Liver (tissue), 9 donors: ENCODE results near the gene GRK5. TPM values are rescaled to one million over a fixed set of nuclear protein-coding genes. Genes with fewer than 3 reads are reported as not detected.

Experiments
- DNase-seq: peaks from one replicate; pipeline ENCODE4 v3.0.0-alpha.2; 2017; ENCODE audit warnings: low spot score
- H3K27ac ChIP-seq, 2 donors: one replicate each; pipeline ENCODE4 v1.7.0; 2013; ENCODE audit warnings: inconsistent platforms in 2 of 2, low read length in 2 of 2, control low read depth in 1 of 2, low read depth in 1 of 2, mild to moderate bottlenecking in 1 of 2
- H3K27me3 ChIP-seq, 4 donors: one replicate each; pipeline versions ENCODE4 v1.6.1 to v1.7.0; 2013; ENCODE audit warnings: low read length in 3 of 4, inconsistent platforms in 1 of 4, mild to moderate bottlenecking in 1 of 4, moderate library complexity in 1 of 4; ENCODE audit not compliant: control insufficient read depth in 4 of 4, insufficient read depth in 4 of 4
- H3K36me3 ChIP-seq, 4 donors: one replicate each; pipeline versions ENCODE4 v1.6.1 to v1.7.0; 2013; ENCODE audit warnings: low read length in 3 of 4, mild to moderate bottlenecking in 3 of 4, low read depth in 1 of 4, moderate library complexity in 1 of 4; ENCODE audit not compliant: control insufficient read depth in 4 of 4, insufficient read depth in 3 of 4
- H3K4me1 ChIP-seq, 4 donors: one replicate each; pipeline versions ENCODE4 v1.6.1 to v1.7.0; 2013; ENCODE audit warnings: low read length in 3 of 4, mild to moderate bottlenecking in 3 of 4, moderate library complexity in 1 of 4; ENCODE audit not compliant: control insufficient read depth in 4 of 4, insufficient read depth in 4 of 4
- H3K4me3 ChIP-seq, 3 donors: one replicate each; pipeline versions ENCODE4 v1.6.1 to v1.7.0; 2013; ENCODE audit warnings: low read length in 3 of 3, control low read depth in 1 of 3, low read depth in 1 of 3, mild to moderate bottlenecking in 1 of 3
- H3K9ac ChIP-seq, 2 donors: one replicate each; pipeline ENCODE4 v1.7.0; 2013; ENCODE audit warnings: low read length in 2 of 2, mild to moderate bottlenecking in 2 of 2, moderate library complexity in 2 of 2, control low read depth in 1 of 2, low read depth in 1 of 2
- H3K9me3 ChIP-seq, 4 donors: one replicate each; pipeline versions ENCODE4 v1.6.1 to v1.7.0; 2013; ENCODE audit warnings: low read length in 3 of 4; ENCODE audit not compliant: control insufficient read depth in 4 of 4
- ATF3 ChIP-seq: IDR thresholded peaks from 2 replicates; pipeline ENCODE4 v1.6.1; 2016; ENCODE audit warnings: antibody characterized with exemption
- CTCF ChIP-seq: fragments of 150-350 bp; IDR thresholded peaks from 2 replicates; pipeline ENCODE4 v1.5.1; 2017; ENCODE audit warnings: improper control_type of control experiment, low read depth, low read length; ENCODE audit not compliant: missing input control
- EGR1 ChIP-seq, 2 donors: IDR thresholded peaks; 2 replicates each; pipeline ENCODE4 v1.6.1; 2016 to 2018; ENCODE audit warnings: antibody characterized with exemption in 2 of 2, low read depth in 2 of 2
- FOXA1 ChIP-seq: IDR thresholded peaks from 2 replicates; pipeline ENCODE4 v1.6.1; 2016; ENCODE audit warnings: antibody characterized with exemption
- FOXA2 ChIP-seq: IDR thresholded peaks from 2 replicates; pipeline ENCODE4 v1.6.1; 2016; ENCODE audit warnings: antibody characterized with exemption
- HNF4A ChIP-seq, 2 donors: conservative IDR thresholded peaks; 2 replicates each; pipeline ENCODE4 v1.6.1; 2016; ENCODE audit warnings: antibody characterized with exemption in 2 of 2, mild to moderate bottlenecking in 2 of 2
- HNF4G ChIP-seq: IDR thresholded peaks from 2 replicates; pipeline ENCODE4 v1.6.1; 2016; ENCODE audit warnings: antibody characterized with exemption
- JUND ChIP-seq, 2 donors: IDR thresholded peaks; 2 replicates each; pipeline ENCODE4 v1.6.1; 2016; ENCODE audit warnings: antibody characterized with exemption in 2 of 2
- MAX ChIP-seq: IDR thresholded peaks from 2 replicates; pipeline ENCODE4 v1.6.1; 2016; ENCODE audit warnings: antibody characterized with exemption
- NR2F2 ChIP-seq: IDR thresholded peaks from 2 replicates; pipeline ENCODE4 v1.6.1; 2016; ENCODE audit warnings: antibody characterized with exemption
- RAD21 ChIP-seq, 2 donors: IDR thresholded peaks; 2 replicates each; pipeline ENCODE4 v1.6.1; 2016; ENCODE audit warnings: antibody characterized with exemption in 2 of 2, mild to moderate bottlenecking in 2 of 2
- REST ChIP-seq: IDR thresholded peaks from 2 replicates; pipeline ENCODE4 v1.6.1; 2016; ENCODE audit warnings: antibody characterized with exemption, mild to moderate bottlenecking
- RXRA ChIP-seq, 2 donors: IDR thresholded peaks; 2 replicates each; pipeline ENCODE4 v1.6.1; 2017 to 2018; ENCODE audit warnings: antibody characterized with exemption in 2 of 2, mild to moderate bottlenecking in 1 of 2
- SP1 ChIP-seq: IDR thresholded peaks from 2 replicates; pipeline ENCODE4 v1.6.1; 2018; ENCODE audit warnings: antibody characterized with exemption, mild to moderate bottlenecking
- TAF1 ChIP-seq: conservative IDR thresholded peaks from 2 replicates; pipeline ENCODE4 v1.6.1; 2016; ENCODE audit warnings: antibody characterized with exemption, mild to moderate bottlenecking
- ZBTB33 ChIP-seq: IDR thresholded peaks from 2 replicates; pipeline ENCODE4 v1.6.1; 2016; ENCODE audit warnings: antibody characterized with exemption
- WGBS: extraction: QIAGEN DNeasy Blood & Tissue Kit; methylation state at CpG from one replicate; pipeline ENCODE4 v1.1.7; 2013; 5-methylcytosine and 5-hydroxymethylcytosine counted together
- polyA plus RNA-seq, 2 donors: library from polyadenylated mRNA; stranded (reverse) in 1 of 2; unstranded in 1 of 2; fragments of 200-250 nt in 1 of 2; fragments of >200 nt in 1 of 2; fragmentation: Nextera tagmentation in 1 of 2; extraction: Ambion mirVana in 1 of 2; gene quantifications; one replicate each; pipeline versions ENCODE4 v1.2.1 to v1.2.3, GENCODE V29; 2013 to 2015
- total RNA-seq, 2 donors: library from RNA; depleted of rRNA; stranded (reverse); fragments of >200 nt; gene quantifications; one replicate each; pipeline ENCODE4 v1.2.3, GENCODE V29; 2014
- donor health status: healthy.
- donor health status: healthy.
- donor health status: healthy.
- donor health status: healthy.
- donor health status: healthy.

GRK5 gene
- total and polyA plus RNA-seq, 4 donors = 2.1 to 6.6 (median 5.1) TPM

- TF ChIP-seq REST = no peak
Observed at GRCh38 chr10:119441921-119442757, 234.8 kb downstream of the GRK5 start (continued).

GRCh38 chr10:119442758-119443060 is 235.3 kb downstream of the GRK5 start:
- H3K36me3 ChIP-seq = no peaks in the 10 kb centered on the region
- 95% methylated on average over 4 of the region's 4 CpGs for WGBS
- no peak overlapping the region for H3K9ac ChIP-seq
- no peak for TF ChIP-seq JUND (IDR thresholded peaks at IDR 0.05)
- TF ChIP-seq TAF1 = no peak
- no peak for TF ChIP-seq RXRA (IDR thresholded peaks at IDR 0.05)
- TF ChIP-seq HNF4G = no peak
- TF ChIP-seq CTCF = no peak
- TF ChIP-seq SP1 = no peak
- no peak for TF ChIP-seq MAX
- TF ChIP-seq ATF3 = no peak
- TF ChIP-seq REST = no peak
- TF ChIP-seq EGR1 (IDR thresholded peaks at IDR 0.05; ENCODE audit: low read depth in 2 of 2) = no peak
- TF ChIP-seq FOXA1 = no peak
- no peak for TF ChIP-seq FOXA2
- no peak for TF ChIP-seq RAD21 (IDR thresholded peaks at IDR 0.05)
- TF ChIP-seq HNF4A (conservative IDR thresholded peaks at IDR 0.05) = no peak
- TF ChIP-seq ZBTB33 = no peak
- TF ChIP-seq NR2F2 = no peak
- DNase-seq = no peak
- H3K9me3 ChIP-seq = no peaks in the 10 kb centered on the region
- no peak overlapping the region for H3K4me3 ChIP-seq
- no peaks in the 10 kb centered on the region for H3K27me3 ChIP-seq
- no peaks in the 10 kb centered on the region for H3K4me1 ChIP-seq
- no peak overlapping the region for H3K27ac ChIP-seq
